HepG2 (cell line): Measurements from ENCODE around the gene FANCM. TPM values are rescaled to one million over a fixed set of nuclear protein-coding genes. Genes with fewer than 3 reads are reported as not detected.
A peak's percentile ranks its signal among the peaks of the same experiment; 100 is the strongest.

Source experiments
- ATF7-NPFF ChIP-seq: sonication (generic); formaldehyde crosslinking; IDR thresholded peaks from 2 replicates; pipeline ENCODE4 v1.8.1; 2023; ENCODE audit warnings: mild to moderate bottlenecking, low read depth, missing genetic modification reagents, moderate library complexity
- SSRP1 ChIP-seq: IDR thresholded peaks from 2 replicates; pipeline ENCODE4 v1.6.1; 2016; ENCODE audit warnings: control low read depth
- THAP11 ChIP-seq: IDR thresholded peaks from 2 replicates; pipeline ENCODE4 v1.6.1; 2016; ENCODE audit warnings: missing biosample characterization, missing genetic modification reagents
- ZNF143 ChIP-seq: sonication (generic); formaldehyde crosslinking; IDR thresholded peaks from 2 replicates; pipeline ENCODE4 v1.4.0; 2020; ENCODE audit warnings: missing genetic modification reagents
- ZNF567 ChIP-seq: sonication (generic); formaldehyde crosslinking; IDR thresholded peaks from 2 replicates; pipeline ENCODE4 v1.8.1; 2023; ENCODE audit warnings: mild to moderate bottlenecking, missing genetic modification reagents, borderline replicate concordance
- ZNF589 ChIP-seq: sonication (generic); formaldehyde crosslinking; conservative IDR thresholded peaks from 2 replicates; pipeline ENCODE4 v1.8.0; 2022; ENCODE audit warnings: mild to moderate bottlenecking, moderate library complexity, missing genetic modification reagents
- polyA plus RNA-seq, 8 experiments: library from polyadenylated mRNA; depleted of rRNA in 3 of 8; stranded (reverse) in 7 of 8; unstranded in 1 of 8; fragments of >200 nt; fragmentation: Illumina TruSeq in 4 of 8; extraction: Trizol in 4 of 8; gene quantifications; 2 replicates each; pipeline versions ENCODE4 v1.2.1 to v1.2.3, GENCODE V29; 2011 to 2016; ENCODE audit warnings: low read depth in 4 of 8, missing spikeins in 1 of 8, mixed read lengths in 1 of 8; ENCODE audit not compliant: insufficient read depth in 1 of 8
- total RNA-seq, 5 experiments: library from RNA; depleted of rRNA; stranded (reverse); fragments of >200 nt; fragmentation: Illumina TruSeq; extraction: Trizol; gene quantifications; 2 replicates each; pipeline ENCODE4 v1.2.3, GENCODE V29; 2016; ENCODE audit warnings: low read depth in 1 of 5
- TF ChIP-seq, protein P1 (sequence below): sonication (generic); formaldehyde crosslinking; IDR thresholded peaks from one replicate; pipeline ENCODE4 v1.5.1; 2020; ENCODE audit warnings: mild to moderate bottlenecking, missing genetic modification reagents; ENCODE audit errors: not compliant biosample characterization
- TF ChIP-seq, protein P2 (sequence below): sonication (generic); formaldehyde crosslinking; IDR thresholded peaks from 2 replicates; pipeline ENCODE4 v1.8.1; 2022; ENCODE audit warnings: mild to moderate bottlenecking, missing genetic modification reagents
- TF ChIP-seq, protein P3 (sequence below): sonication (generic); formaldehyde crosslinking; IDR thresholded peaks from 2 replicates; pipeline ENCODE4 v1.4.0; 2020; ENCODE audit warnings: missing genetic modification reagents, borderline replicate concordance
- TF ChIP-seq, protein P4 (sequence below): sonication (generic); formaldehyde crosslinking; IDR thresholded peaks from 2 replicates; pipeline ENCODE4 v1.8.0; 2022; ENCODE audit warnings: mild to moderate bottlenecking, missing genetic modification reagents; ENCODE audit not compliant: insufficient replicate concordance

Gene FANCM
- total and polyA plus RNA-seq, 2 of the 13 experiments (the other 11 are each of a cell fraction or from before 2014, with no cell fraction given) = 2.6 to 10.4 TPM

DNA sequence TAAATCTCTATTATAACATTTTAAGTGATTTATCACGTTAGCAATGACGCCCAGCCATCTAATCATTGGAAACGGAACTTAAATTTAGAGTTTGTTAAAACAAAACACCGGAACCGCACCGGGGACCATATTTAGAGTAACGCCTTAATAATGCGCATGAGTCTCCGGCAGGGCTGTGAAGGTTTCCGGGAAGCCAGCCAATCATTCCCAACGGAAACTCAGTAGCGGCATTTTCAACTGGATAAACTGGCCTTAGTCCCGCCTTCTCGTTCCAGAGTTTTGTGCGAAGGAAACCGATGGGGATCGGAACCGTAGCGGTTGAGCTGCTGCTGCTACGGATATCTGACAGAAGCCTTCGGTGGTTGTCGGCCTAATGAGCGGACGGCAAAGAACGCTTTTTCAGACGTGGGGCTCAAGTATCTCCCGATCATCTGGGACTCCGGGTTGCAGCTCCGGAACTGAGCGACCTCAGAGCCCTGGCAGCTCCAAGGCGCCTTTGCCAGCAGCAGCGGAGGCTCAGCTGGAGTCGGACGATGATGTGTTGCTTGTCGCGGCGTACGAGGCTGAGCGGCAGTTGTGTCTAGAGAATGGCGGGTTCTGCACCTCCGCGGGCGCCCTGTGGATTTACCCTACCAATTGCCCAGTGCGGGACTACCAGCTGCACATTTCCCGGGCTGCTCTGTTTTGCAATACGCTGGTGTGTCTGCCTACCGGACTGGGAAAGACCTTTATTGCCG, at the start of gene FANCM (continued):
- TF ChIP-seq, protein P1, sequence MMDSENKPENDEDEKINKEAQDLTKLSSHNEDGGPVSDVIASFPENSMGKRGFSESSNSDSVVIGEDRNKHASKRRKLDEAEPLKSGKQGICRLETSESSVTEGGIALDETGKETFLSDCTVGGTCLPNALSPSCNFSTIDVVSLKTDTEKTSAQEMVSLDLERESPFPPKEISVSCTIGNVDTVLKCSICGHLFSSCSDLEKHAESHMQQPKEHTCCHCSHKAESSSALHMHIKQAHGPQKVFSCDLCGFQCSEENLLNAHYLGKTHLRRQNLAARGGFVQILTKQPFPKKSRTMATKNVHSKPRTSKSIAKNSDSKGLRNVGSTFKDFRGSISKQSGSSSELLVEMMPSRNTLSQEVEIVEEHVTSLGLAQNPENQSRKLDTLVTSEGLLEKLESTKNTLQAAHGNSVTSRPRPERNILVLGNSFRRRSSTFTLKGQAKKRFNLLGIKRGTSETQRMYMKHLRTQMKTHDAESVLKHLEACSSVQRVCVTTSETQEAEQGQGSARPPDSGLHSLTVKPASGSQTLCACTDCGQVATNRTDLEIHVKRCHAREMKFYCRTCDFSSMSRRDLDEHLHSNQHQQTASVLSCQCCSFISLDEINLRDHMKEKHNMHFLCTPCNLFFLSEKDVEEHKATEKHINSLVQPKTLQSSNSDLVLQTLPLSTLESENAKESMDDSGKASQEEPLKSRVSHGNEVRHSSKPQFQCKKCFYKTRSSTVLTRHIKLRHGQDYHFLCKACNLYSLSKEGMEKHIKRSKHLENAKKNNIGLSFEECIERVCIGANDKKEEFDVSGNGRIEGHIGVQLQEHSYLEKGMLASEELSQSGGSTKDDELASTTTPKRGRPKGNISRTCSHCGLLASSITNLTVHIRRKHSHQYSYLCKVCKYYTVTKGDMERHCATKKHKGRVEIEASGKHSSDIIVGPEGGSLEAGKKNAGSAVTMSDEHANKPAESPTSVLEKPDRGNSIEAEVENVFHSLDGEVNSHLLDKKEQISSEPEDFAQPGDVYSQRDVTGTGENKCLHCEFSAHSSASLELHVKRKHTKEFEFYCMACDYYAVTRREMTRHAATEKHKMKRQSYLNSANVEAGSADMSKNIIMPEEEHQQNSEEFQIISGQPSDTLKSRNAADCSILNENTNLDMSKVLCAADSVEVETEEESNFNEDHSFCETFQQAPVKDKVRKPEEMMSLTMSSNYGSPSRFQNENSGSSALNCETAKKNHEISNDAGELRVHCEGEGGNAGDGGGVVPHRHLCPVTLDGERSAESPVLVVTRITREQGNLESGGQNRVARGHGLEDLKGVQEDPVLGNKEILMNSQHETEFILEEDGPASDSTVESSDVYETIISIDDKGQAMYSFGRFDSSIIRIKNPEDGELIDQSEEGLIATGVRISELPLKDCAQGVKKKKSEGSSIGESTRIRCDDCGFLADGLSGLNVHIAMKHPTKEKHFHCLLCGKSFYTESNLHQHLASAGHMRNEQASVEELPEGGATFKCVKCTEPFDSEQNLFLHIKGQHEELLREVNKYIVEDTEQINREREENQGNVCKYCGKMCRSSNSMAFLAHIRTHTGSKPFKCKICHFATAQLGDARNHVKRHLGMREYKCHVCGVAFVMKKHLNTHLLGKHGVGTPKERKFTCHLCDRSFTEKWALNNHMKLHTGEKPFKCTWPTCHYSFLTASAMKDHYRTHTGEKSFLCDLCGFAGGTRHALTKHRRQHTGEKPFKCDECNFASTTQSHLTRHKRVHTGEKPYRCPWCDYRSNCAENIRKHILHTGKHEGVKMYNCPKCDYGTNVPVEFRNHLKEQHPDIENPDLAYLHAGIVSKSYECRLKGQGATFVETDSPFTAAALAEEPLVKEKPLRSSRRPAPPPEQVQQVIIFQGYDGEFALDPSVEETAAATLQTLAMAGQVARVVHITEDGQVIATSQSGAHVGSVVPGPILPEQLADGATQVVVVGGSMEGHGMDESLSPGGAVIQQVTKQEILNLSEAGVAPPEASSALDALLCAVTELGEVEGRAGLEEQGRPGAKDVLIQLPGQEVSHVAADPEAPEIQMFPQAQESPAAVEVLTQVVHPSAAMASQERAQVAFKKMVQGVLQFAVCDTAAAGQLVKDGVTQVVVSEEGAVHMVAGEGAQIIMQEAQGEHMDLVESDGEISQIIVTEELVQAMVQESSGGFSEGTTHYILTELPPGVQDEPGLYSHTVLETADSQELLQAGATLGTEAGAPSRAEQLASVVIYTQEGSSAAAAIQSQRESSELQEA (CRISPR knock-in tag) = peak; percentile 41
- TF ChIP-seq, protein P2, sequence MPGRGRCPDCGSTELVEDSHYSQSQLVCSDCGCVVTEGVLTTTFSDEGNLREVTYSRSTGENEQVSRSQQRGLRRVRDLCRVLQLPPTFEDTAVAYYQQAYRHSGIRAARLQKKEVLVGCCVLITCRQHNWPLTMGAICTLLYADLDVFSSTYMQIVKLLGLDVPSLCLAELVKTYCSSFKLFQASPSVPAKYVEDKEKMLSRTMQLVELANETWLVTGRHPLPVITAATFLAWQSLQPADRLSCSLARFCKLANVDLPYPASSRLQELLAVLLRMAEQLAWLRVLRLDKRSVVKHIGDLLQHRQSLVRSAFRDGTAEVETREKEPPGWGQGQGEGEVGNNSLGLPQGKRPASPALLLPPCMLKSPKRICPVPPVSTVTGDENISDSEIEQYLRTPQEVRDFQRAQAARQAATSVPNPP (CRISPR knock-in tag) = peak; percentile 38; the same call in 1 of the 2 replicates
- TF ChIP-seq ZNF589 (0 out of 2 replicates have a peak, but pooled peaks have one; percentile 56), THAP11 (CRISPR knock-in tag) (peak; percentile 93), SSRP1 (CRISPR knock-in tag) (no peak), ATF7-NPFF (CRISPR knock-in tag) (0 out of 2 replicates have a peak, but pooled peaks have one; percentile 46), ZNF567 (no peak), ZNF143 (no peak)
- TF ChIP-seq, protein P3, sequence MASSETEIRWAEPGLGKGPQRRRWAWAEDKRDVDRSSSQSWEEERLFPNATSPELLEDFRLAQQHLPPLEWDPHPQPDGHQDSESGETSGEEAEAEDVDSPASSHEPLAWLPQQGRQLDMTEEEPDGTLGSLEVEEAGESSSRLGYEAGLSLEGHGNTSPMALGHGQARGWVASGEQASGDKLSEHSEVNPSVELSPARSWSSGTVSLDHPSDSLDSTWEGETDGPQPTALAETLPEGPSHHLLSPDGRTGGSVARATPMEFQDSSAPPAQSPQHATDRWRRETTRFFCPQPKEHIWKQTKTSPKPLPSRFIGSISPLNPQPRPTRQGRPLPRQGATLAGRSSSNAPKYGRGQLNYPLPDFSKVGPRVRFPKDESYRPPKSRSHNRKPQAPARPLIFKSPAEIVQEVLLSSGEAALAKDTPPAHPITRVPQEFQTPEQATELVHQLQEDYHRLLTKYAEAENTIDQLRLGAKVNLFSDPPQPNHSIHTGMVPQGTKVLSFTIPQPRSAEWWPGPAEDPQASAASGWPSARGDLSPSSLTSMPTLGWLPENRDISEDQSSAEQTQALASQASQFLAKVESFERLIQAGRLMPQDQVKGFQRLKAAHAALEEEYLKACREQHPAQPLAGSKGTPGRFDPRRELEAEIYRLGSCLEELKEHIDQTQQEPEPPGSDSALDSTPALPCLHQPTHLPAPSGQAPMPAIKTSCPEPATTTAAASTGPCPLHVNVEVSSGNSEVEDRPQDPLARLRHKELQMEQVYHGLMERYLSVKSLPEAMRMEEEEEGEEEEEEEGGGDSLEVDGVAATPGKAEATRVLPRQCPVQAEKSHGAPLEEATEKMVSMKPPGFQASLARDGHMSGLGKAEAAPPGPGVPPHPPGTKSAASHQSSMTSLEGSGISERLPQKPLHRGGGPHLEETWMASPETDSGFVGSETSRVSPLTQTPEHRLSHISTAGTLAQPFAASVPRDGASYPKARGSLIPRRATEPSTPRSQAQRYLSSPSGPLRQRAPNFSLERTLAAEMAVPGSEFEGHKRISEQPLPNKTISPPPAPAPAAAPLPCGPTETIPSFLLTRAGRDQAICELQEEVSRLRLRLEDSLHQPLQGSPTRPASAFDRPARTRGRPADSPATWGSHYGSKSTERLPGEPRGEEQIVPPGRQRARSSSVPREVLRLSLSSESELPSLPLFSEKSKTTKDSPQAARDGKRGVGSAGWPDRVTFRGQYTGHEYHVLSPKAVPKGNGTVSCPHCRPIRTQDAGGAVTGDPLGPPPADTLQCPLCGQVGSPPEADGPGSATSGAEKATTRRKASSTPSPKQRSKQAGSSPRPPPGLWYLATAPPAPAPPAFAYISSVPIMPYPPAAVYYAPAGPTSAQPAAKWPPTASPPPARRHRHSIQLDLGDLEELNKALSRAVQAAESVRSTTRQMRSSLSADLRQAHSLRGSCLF (CRISPR knock-in tag) = no peak
- TF ChIP-seq, protein P4, sequence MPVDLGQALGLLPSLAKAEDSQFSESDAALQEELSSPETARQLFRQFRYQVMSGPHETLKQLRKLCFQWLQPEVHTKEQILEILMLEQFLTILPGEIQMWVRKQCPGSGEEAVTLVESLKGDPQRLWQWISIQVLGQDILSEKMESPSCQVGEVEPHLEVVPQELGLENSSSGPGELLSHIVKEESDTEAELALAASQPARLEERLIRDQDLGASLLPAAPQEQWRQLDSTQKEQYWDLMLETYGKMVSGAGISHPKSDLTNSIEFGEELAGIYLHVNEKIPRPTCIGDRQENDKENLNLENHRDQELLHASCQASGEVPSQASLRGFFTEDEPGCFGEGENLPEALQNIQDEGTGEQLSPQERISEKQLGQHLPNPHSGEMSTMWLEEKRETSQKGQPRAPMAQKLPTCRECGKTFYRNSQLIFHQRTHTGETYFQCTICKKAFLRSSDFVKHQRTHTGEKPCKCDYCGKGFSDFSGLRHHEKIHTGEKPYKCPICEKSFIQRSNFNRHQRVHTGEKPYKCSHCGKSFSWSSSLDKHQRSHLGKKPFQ (CRISPR knock-in tag) = peak; percentile 51
